Activated CD8-positive, alpha-beta T cell treated with anti-CD3 and anti-CD28 coated beads for 36 hours (primary cell): ENCODE measurements around the gene SHD. TPM values are rescaled to one million over a fixed set of nuclear protein-coding genes. Genes with fewer than 3 reads are reported as not detected.

Source experiments
- ATAC-seq: fragments of 200-7000 bp; cut with Tn5 transposase; one replicate; pipeline ENCODE4 v1.10.0; 2021; ENCODE audit warnings: mild to moderate bottlenecking, moderate library complexity
- CTCF ChIA-PET: fragments of 350-600 bp; sonication (Branson Sonifier 250); formaldehyde crosslinking; loops from one replicate; lab custom pipeline; 2021; ENCODE audit warnings: antibody characterized with exemption; lab: Charles Lee
- POLR2A ChIA-PET: fragments of 350-600 bp; sonication (Branson Sonifier 250); formaldehyde crosslinking; loops from one replicate; lab custom pipeline; 2021; ENCODE audit warnings: antibody characterized with exemption; lab: Charles Lee
- DNase-seq: peaks from one replicate; pipeline ENCODE4 v3.0.0-alpha.2; 2020
- H3K27ac Mint-ChIP-seq: one replicate; pipeline ENCODE4 v1.8.0; 2021; ENCODE audit warnings: mild to moderate bottlenecking, mixed read lengths
- H3K27me3 Mint-ChIP-seq: one replicate; pipeline ENCODE4 v1.8.0; 2021; ENCODE audit warnings: mixed read lengths
- H3K36me3 Mint-ChIP-seq: one replicate; pipeline ENCODE4 v1.8.0; 2021; ENCODE audit warnings: low read depth, mixed read lengths
- H3K4me1 Mint-ChIP-seq: one replicate; pipeline ENCODE4 v1.8.0; 2021; ENCODE audit warnings: low read depth, mixed read lengths
- H3K4me3 Mint-ChIP-seq: one replicate; pipeline ENCODE4 v1.8.0; 2021; ENCODE audit warnings: mild to moderate bottlenecking, moderate library complexity, mixed read lengths
- H3K9me3 Mint-ChIP-seq: one replicate; pipeline ENCODE4 v1.8.0; 2021; ENCODE audit warnings: mixed read lengths
- intact Hi-C: fragments of 100-400 bp; cut with micrococcal nuclease; formaldehyde crosslinking; loops from one replicate; pipeline ENCODE4 v1.10.0; 2022
- total RNA-seq, 2 experiments: library from RNA; stranded (reverse); gene quantifications; one replicate each; pipeline ENCODE4 v1.2.3, GENCODE V29; 2021
- TF ChIP-seq, protein P1 (sequence below): fragments of 200-600 bp; IDR thresholded peaks from one replicate; pipeline ENCODE4 v1.8.0; 2022; ENCODE audit warnings: antibody characterized with exemption, mild to moderate bottlenecking

The SHD gene
- total RNA-seq, 2 experiments from 2014 or later, result not detected

DNA sequence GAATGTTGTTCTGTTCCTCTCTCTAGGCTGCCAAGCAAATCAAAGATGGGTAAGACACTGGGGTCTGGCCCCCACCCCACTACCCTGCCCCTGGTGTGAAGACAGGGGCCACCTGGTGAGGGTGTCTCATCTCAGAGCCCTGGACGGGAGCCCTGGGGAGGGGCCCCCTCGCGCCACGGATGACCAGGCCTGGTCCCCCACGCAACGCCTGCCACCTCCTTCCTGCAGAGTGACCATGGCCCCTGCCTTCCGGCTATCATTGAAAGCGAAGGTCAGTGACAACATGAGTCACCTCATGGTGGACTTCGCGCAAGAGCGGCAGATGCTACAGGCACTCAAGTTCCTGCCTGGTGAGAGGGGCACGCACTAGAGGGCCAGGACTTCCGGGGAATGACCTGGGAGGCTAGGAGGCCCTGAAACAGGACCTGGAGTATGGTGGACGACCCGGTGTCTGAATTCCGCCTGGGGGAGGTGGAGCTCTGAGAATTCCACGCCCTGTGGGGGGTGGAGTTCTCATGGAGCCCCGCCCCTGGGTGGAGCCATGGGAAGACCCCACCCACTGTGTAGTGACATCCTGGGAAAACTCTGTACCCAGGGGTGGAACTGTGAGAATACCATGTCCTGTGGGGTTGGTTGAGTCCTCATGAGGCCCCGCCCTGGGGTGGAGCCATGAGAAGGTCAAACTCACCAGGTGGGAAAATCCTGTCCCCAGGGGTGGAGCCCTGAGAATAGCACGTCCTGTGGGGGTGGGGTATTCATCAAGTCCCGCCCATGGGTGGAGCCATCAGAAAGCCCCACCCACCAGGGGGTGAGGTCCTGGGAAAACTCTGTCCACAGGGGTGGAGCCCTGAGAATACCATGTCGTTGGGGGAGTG is 31.4 kb downstream of the SHD start:
- DNase-seq, result peak; percentile 44
- Mint-ChIP-seq H3K4me3 (no peak overlapping the region), H3K27me3 (no peaks in the 10 kb centered on the region), H3K36me3 (peaks cover 3% of the 10 kb centered on the region), H3K9me3 (no peaks in the 10 kb centered on the region), H3K4me1 (no peaks in the 10 kb centered on the region), H3K27ac (no peak overlapping the region)
- ATAC-seq, result peak; percentile 87
- intact Hi-C loops, result no loop called here
- POLR2A ChIA-PET, result no interaction called here
- TF ChIP-seq, protein P1, sequence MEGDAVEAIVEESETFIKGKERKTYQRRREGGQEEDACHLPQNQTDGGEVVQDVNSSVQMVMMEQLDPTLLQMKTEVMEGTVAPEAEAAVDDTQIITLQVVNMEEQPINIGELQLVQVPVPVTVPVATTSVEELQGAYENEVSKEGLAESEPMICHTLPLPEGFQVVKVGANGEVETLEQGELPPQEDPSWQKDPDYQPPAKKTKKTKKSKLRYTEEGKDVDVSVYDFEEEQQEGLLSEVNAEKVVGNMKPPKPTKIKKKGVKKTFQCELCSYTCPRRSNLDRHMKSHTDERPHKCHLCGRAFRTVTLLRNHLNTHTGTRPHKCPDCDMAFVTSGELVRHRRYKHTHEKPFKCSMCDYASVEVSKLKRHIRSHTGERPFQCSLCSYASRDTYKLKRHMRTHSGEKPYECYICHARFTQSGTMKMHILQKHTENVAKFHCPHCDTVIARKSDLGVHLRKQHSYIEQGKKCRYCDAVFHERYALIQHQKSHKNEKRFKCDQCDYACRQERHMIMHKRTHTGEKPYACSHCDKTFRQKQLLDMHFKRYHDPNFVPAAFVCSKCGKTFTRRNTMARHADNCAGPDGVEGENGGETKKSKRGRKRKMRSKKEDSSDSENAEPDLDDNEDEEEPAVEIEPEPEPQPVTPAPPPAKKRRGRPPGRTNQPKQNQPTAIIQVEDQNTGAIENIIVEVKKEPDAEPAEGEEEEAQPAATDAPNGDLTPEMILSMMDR, result no peak
- CTCF ChIA-PET, result no interaction called here

DNA sequence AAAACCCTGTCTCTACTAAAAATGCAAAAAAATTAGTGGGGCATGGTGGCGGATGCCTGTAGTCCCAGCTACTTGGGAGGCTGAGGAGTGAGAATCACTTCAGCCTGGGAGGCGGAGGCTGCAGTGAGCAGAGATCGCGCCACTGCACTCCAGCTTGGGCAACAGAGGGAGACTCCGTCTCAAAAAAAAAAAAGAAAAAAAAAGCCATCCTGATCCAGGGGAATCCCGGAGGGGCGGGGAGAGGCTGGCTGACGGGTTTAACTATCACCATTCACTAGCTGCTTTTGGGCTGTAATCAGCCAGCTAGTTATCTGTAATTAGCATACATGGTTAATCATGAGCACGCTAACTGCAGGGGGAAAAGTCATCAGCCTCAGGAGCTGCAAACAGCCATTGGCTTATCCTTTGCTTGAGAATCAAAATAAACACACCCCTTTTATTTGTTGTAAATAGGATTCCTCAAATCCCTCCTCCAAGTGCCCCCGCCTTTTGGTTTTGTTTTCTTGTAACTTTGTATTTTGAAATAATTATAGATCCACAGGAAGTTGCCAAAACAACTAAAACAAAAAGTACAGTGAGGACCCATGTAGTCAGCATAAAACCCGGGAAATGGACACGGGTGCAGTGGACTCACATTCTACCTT is 34.9 kb downstream of the SHD start:
- TF ChIP-seq, protein P1, result no peak
- Mint-ChIP-seq H3K27me3 (no peaks in the 10 kb centered on the region), H3K9me3 (peaks cover 3% of the 10 kb centered on the region), H3K4me1 (no peaks in the 10 kb centered on the region), H3K36me3 (peaks cover 5% of the 10 kb centered on the region), H3K4me3 (no peak overlapping the region), H3K27ac (no peak overlapping the region)
- DNase-seq, result no peak
- no peak for ATAC-seq
- ChIA-PET CTCF (no interaction called here), POLR2A (interaction anchor here (1.4 kb wide), 1 partner anchor 10 kb away, joined by 3 read pairs; the partner anchor contains the start of gene FSD1)
- intact Hi-C loops, result no loop called here

DNA sequence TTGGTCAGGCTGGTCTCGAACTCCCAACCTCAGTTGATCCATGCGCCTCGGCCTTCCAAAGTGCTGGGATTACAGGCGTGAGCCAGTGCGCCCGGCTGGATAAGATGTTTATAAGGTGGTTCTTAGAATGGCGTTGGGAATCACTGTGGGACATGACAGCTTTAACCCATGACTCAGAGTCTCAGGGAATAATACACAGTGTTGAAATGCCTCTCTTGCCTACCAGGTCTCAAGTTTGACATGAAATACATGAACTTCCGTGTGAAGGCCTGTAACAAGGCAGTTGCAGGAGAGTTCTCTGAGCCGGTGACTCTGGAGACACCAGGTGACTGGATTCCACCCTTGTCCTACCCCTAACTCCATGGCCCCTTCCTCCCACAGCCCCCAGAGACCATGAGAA is 37.9 kb downstream of the SHD start:
- no peak for ATAC-seq
- DNase-seq, result no peak
- CTCF ChIA-PET, result interaction anchor here (1.4 kb wide), 1 partner anchor 50 kb away, joined by 5 read pairs; no protein-coding TSS in a partner anchor
- intact Hi-C loops, result no loop called here
- Mint-ChIP-seq H3K27ac (no peak overlapping the region), H3K36me3 (peaks cover 13% of the 10 kb centered on the region), H3K27me3 (no peaks in the 10 kb centered on the region), H3K9me3 (peaks cover 13% of the 10 kb centered on the region), H3K4me3 (no peak overlapping the region), H3K4me1 (no peaks in the 10 kb centered on the region)
- POLR2A ChIA-PET, result no interaction called here
- TF ChIP-seq, protein P1, result no peak

DNA sequence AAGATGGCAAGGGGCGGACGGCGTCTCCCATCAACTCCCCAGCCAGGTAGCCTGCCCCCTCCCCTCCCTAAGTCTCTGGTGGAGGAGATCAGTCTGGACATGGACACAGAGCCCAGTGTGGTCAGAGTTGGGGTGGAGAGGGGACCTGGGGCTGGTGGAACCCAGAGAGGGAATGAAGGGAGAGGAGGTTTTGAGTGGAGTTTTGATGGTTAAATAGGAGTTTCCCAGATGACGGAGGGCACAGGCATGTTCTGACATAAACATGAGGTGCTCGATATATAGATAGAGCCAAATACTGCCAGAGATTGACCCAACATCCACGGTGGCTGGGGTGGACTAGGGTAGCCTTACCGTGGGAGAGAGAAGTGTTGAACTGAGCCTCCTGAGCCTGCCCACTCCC is 39.4 kb downstream of the SHD start:
- ATAC-seq (no peak), DNase-seq (no peak)
- no peaks in the 10 kb centered on the region for H3K27me3 Mint-ChIP-seq
- no peak overlapping the region for H3K27ac Mint-ChIP-seq
- TF ChIP-seq, protein P1, result no peak
- H3K4me1 Mint-ChIP-seq, result no peaks in the 10 kb centered on the region
- POLR2A ChIA-PET, result interaction anchor here (1.0 to 2.3 kb wide), 3 partner anchors 16 to 25 kb away, joined by 3 to 8 read pairs (median 3); partner anchors contain the start of gene MPND
- CTCF ChIA-PET, result interaction anchor here (1.1 to 2.3 kb wide), 3 partner anchors 34 to 62 kb away, joined by 3 to 8 read pairs (median 4); no protein-coding TSS in a partner anchor
- peaks cover 16% of the 10 kb centered on the region for H3K9me3 Mint-ChIP-seq
- peaks cover 13% of the 10 kb centered on the region for H3K36me3 Mint-ChIP-seq
- no peak overlapping the region for H3K4me3 Mint-ChIP-seq
- intact Hi-C loops, result no loop called here
